SK-MEL-5 (cell line): ENCODE results near the gene NAMPT. TPM values are rescaled to one million over a fixed set of nuclear protein-coding genes. Genes with fewer than 3 reads are reported as not detected.

Experiments used
- DNase-seq: peaks from one replicate; pipeline ENCODE4 v3.0.0-alpha.2; 2016; ENCODE audit warnings: low read depth, low spot score
- in situ Hi-C: cut with HindIII; loops from 2 replicates; pipeline ENCODE4 v1.10.0; 2016; ENCODE audit warnings: low sequenced_read_pairs, high pct_unique_total_duplicates, low pct_unique_long_range_greater_than_20kb
- total RNA-seq: library from RNA; depleted of rRNA; stranded (reverse); fragments of >200 nt; shearing (Covaris generic); gene quantifications from 2 replicates; pipeline ENCODE4 v1.2.3, GENCODE V29; 2014

Gene NAMPT
- total RNA-seq, 1 experiment from 2014 or later = 206 TPM

- in situ Hi-C loops = no loop called here
- no peak for DNase-seq
Measured at GRCh38 chr7:106254525-106255116, 30.2 kb downstream of the NAMPT start.

- DNase-seq = no peak
- in situ Hi-C loops = no loop called here
Measured at GRCh38 chr7:106252568-106252967, 32.2 kb downstream of the NAMPT start.

- DNase-seq = no peak
- in situ Hi-C loops = no loop called here
Measured at GRCh38 chr7:106249488-106249887, 35.3 kb downstream of the NAMPT start.

GRCh38 chr7:106248600-106248999 is 36.2 kb downstream of the NAMPT start:
- in situ Hi-C loops = no loop called here

GRCh38 chr7:106247841-106248240 is 36.9 kb downstream of the NAMPT start:
- DNase-seq = no peak
- in situ Hi-C loops = no loop called here

More at GRCh38 chr7:106248600-106248999, 36.2 kb downstream of the NAMPT start:
- no peak for DNase-seq

GRCh38 chr7:106246902-106247711 is 37.7 kb downstream of the NAMPT start:
- in situ Hi-C loops = no loop called here

GRCh38 chr7:106243893-106244292 is 40.9 kb downstream of the NAMPT start:
- no peak for DNase-seq

More at GRCh38 chr7:106246902-106247711, 37.7 kb downstream of the NAMPT start:
- DNase-seq = no peak

GRCh38 chr7:106239406-106239805 is 45.4 kb downstream of the NAMPT start:
- in situ Hi-C loops = no loop called here
- peak; percentile 92 for DNase-seq

More at GRCh38 chr7:106243893-106244292, 40.9 kb downstream of the NAMPT start:
- in situ Hi-C loops = no loop called here

- in situ Hi-C loops = no loop called here
- DNase-seq = no peak
Measured at GRCh38 chr7:106238830-106239229, 46.0 kb downstream of the NAMPT start.

- in situ Hi-C loops = no loop called here
- DNase-seq = no peak
Measured at GRCh38 chr7:106236065-106236464, 48.7 kb downstream of the NAMPT start.

- in situ Hi-C loops = no loop called here
- DNase-seq = no peak
Measured at GRCh38 chr7:106234425-106234824, 50.4 kb downstream of the NAMPT start.

GRCh38 chr7:106231856-106232490 is 52.8 kb downstream of the NAMPT start:
- in situ Hi-C loops = no loop called here
- no peak for DNase-seq

- in situ Hi-C loops = no loop called here
- no peak for DNase-seq
Measured at GRCh38 chr7:106225856-106226255, 58.9 kb downstream of the NAMPT start.

GRCh38 chr7:106224797-106225196 is 60.0 kb downstream of the NAMPT start:
- DNase-seq = no peak
- in situ Hi-C loops = no loop called here

- no peak for DNase-seq
- in situ Hi-C loops = no loop called here
Measured at GRCh38 chr7:106223156-106223555, 61.6 kb downstream of the NAMPT start.

GRCh38 chr7:106222545-106222944 is 62.2 kb downstream of the NAMPT start:
- in situ Hi-C loops = no loop called here
- DNase-seq = no peak

- no peak for DNase-seq
- in situ Hi-C loops = no loop called here
Measured at GRCh38 chr7:106220307-106220706, 64.5 kb downstream of the NAMPT start.

GRCh38 chr7:106219170-106219569 is 65.6 kb downstream of the NAMPT start:
- in situ Hi-C loops = no loop called here

GRCh38 chr7:106218546-106218945 is 66.2 kb downstream of the NAMPT start:
- in situ Hi-C loops = no loop called here
- no peak for DNase-seq

More at GRCh38 chr7:106219170-106219569, 65.6 kb downstream of the NAMPT start:
- DNase-seq = no peak
